ENCODE measurements around the gene SHANK1.
"Not testable (repeated sequence)": the region's sequence is repeated elsewhere in the genome, so short reads cannot be mapped to it uniquely, and the experiment has no call there.

The SHANK1 gene

GRCh38 chr19:50719566-50719965, at the start of gene SHANK1:
Gene SHANK1 (minus strand): TSS chr19:50719802. CDS start chr19:50716919, 2,883 bp downstream.
- DNase-seq = no peak

- no peak for DNase-seq
Measured at GRCh38 chr19:50768277-50768676, 48.7 kb upstream of the SHANK1 start.

- DNase-seq = not testable (repeated sequence)
Measured at GRCh38 chr19:50767263-50767662, 47.7 kb upstream of the SHANK1 start.

GRCh38 chr19:50766746-50767145, 47.1 kb upstream of the SHANK1 start:
- DNase-seq = not testable (repeated sequence)

- DNase-seq = no peak
Measured at GRCh38 chr19:50764409-50764808, 44.8 kb upstream of the SHANK1 start.

GRCh38 chr19:50763521-50763920, 43.9 kb upstream of the SHANK1 start:
- not testable (repeated sequence) for DNase-seq

- DNase-seq = not testable (repeated sequence)
Measured at GRCh38 chr19:50761501-50761900, 41.9 kb upstream of the SHANK1 start.

GRCh38 chr19:50759886-50760285, 40.3 kb upstream of the SHANK1 start:
- DNase-seq = no peak

GRCh38 chr19:50759076-50759475, 39.5 kb upstream of the SHANK1 start:
- not testable (repeated sequence) for DNase-seq

GRCh38 chr19:50757624-50758023, 38.0 kb upstream of the SHANK1 start:
- DNase-seq = not testable (repeated sequence)

- DNase-seq = not testable (repeated sequence)
Measured at GRCh38 chr19:50756244-50756643, 36.6 kb upstream of the SHANK1 start.

- no peak for DNase-seq
Measured at GRCh38 chr19:50753879-50754278, 34.3 kb upstream of the SHANK1 start.

GRCh38 chr19:50750010-50750409, 30.4 kb upstream of the SHANK1 start:
- DNase-seq = no peak

- no peak for DNase-seq
Measured at GRCh38 chr19:50749490-50749889, 29.9 kb upstream of the SHANK1 start.

GRCh38 chr19:50747141-50747540, 27.5 kb upstream of the SHANK1 start:
- DNase-seq = not testable (repeated sequence)

- no peak for DNase-seq
Measured at GRCh38 chr19:50745221-50745620, 25.6 kb upstream of the SHANK1 start.

- no peak for DNase-seq
Measured at GRCh38 chr19:50743537-50743936, 23.9 kb upstream of the SHANK1 start.

- no peak for DNase-seq
Measured at GRCh38 chr19:50741179-50741933, 21.8 kb upstream of the SHANK1 start.

GRCh38 chr19:50739914-50740426, 20.4 kb upstream of the SHANK1 start:
- DNase-seq = no peak

GRCh38 chr19:50739132-50739913, 19.7 kb upstream of the SHANK1 start:
- DNase-seq = no peak

- DNase-seq = no peak
Measured at GRCh38 chr19:50736338-50736737, 16.7 kb upstream of the SHANK1 start.

GRCh38 chr19:50735869-50736268, 16.3 kb upstream of the SHANK1 start:
- DNase-seq = no peak

- DNase-seq = no peak
Measured at GRCh38 chr19:50729894-50730293, 10.3 kb upstream of the SHANK1 start.

Data from NCI-H1048 (cell line).